ENCODE data around the gene FES.
"Not testable (repeated sequence)": the region's sequence is repeated elsewhere in the genome, so short reads cannot be mapped to it uniquely, and the experiment has no call there.

Gene FES

DNA sequence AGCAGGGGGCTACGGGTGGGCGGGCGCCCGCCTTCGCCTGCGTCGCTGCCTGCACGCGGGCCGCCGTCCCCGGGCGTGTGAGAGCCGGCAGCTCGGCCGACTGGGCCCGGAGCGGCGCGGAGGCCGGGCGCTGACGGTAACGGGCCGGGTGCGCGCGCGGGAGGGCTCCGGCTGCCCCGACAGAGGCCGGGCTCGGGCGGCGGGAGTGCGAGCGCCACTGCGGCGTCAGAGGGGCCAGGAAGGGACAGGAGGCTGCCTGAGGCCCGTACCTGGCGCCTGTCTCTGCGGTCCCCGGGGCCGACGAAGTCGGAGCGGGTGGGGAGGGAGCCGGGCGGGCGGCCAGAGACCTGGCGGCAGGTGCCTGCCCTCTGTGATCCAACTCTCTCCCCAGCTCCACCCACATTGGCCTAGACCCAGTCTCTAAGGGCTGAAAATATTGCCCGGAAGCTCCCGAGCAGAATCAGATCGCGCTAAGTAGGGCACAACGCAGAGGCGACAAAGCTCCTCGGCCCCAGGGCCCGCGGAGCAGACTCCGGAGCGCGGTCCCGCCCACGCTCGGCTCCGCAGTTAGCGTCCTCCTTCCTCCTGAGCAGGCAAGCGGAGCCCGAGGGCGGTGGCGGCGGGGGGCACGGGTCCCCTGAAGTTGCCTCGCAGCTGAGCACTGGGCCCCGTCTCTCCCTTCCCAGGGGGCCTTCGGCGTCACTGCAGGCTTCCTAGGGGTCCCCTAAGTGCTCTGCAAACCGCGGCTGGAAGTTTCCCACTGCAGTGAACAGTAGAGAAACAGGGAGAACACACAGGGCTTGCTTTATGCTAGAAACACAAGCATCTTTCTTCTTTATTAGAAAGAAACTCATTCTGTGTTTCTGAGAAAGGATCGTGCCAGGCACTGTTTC lies 18.8 kb downstream of the FES start, which contains the start of gene MAN2A2:
TSS of gene MAN2A2 (plus strand) at position 463 of the 893 bp plus-strand sequence. CDS start 906 bp downstream, outside the sequence.
- H3K9ac ChIP-seq (ENCODE audit: low read depth, low read length) = peak within 1 kb of the TSS; percentile 81
- no peaks in the 10 kb centered on the region for H3K4me1 ChIP-seq (ENCODE audit: insufficient read depth, low read length)
- H3K9me3 ChIP-seq (ENCODE audit: control insufficient read depth, insufficient read depth, low read length) = no peaks in the 10 kb centered on the region
- H3K36me3 ChIP-seq (ENCODE audit: insufficient read depth, low read length) = no peaks in the 10 kb centered on the region; the same call in 1 of the 2 replicates

DNA sequence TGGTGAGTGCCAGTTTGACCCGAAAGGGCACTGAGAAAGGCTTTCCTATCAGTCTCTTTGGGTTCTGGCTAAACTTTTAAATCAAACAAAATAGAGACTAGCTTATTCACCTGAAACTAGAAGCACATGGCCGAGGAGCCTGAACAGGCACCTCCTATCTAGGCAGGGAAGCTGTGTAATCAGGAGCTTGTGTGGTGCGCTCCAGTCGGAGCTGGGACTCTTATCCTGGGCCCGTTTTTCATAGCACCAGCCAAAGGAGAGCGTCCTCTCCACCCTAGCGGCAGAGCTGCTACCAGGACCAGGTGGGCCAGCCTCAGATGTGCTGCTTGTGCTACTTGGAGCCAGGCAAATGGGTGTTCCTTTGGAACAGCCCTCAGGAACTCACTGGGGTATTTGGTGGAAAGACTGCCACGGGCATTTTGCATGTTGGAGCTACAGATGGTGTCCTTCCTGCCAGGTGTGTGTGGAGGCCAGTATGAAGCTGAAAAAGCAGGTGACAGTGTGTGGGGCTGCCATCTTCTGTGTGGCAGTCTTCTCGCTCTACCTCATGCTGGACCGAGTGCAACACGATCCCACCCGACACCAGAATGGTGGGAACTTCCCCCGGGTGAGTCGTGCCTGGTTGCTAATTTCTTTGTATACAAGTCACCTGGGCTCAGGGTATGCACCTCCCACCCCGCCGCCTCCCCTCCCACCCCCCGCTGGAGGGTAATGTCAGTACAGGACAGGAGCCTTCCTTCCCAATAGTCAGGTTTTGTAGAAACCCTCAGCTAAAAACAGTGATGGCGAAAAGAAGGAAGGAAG lies 19.6 kb downstream of the FES start:
- H3K9ac ChIP-seq (ENCODE audit: low read depth, low read length) = peak overlapping the region; percentile 81
- no peaks in the 10 kb centered on the region for H3K9me3 ChIP-seq (ENCODE audit: control insufficient read depth, insufficient read depth, low read length)
- no peaks in the 10 kb centered on the region; the same call in 1 of the 2 replicates for H3K36me3 ChIP-seq (ENCODE audit: insufficient read depth, low read length)
- H3K4me1 ChIP-seq (ENCODE audit: insufficient read depth, low read length) = no peaks in the 10 kb centered on the region

DNA sequence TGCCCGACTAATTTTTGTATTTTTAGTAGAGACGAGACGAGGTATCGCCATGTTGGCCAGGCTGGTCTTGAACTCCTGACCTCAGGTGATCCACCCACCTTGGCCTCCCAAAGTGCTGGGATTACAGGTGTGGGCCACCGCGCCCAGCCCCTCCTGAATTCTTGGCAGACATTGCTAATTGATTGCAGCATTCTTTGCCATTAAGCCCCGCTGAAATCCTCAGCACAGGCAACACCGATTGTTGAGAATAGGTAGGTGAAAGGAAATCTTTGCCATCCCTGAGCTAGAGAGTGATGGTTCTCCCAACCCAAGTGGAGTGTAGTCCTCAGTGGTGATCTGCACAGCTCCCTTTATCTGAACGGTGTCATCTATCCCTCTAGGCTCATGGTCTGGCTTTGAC lies 20.4 kb downstream of the FES start:
- no peaks in the 10 kb centered on the region for H3K9me3 ChIP-seq (ENCODE audit: control insufficient read depth, insufficient read depth, low read length)
- H3K36me3 ChIP-seq (ENCODE audit: insufficient read depth, low read length) = no peaks in the 10 kb centered on the region; the same call in 1 of the 2 replicates
- H3K4me1 ChIP-seq (ENCODE audit: insufficient read depth, low read length) = no peaks in the 10 kb centered on the region
- no peak overlapping the region for H3K9ac ChIP-seq (ENCODE audit: low read depth, low read length)

DNA sequence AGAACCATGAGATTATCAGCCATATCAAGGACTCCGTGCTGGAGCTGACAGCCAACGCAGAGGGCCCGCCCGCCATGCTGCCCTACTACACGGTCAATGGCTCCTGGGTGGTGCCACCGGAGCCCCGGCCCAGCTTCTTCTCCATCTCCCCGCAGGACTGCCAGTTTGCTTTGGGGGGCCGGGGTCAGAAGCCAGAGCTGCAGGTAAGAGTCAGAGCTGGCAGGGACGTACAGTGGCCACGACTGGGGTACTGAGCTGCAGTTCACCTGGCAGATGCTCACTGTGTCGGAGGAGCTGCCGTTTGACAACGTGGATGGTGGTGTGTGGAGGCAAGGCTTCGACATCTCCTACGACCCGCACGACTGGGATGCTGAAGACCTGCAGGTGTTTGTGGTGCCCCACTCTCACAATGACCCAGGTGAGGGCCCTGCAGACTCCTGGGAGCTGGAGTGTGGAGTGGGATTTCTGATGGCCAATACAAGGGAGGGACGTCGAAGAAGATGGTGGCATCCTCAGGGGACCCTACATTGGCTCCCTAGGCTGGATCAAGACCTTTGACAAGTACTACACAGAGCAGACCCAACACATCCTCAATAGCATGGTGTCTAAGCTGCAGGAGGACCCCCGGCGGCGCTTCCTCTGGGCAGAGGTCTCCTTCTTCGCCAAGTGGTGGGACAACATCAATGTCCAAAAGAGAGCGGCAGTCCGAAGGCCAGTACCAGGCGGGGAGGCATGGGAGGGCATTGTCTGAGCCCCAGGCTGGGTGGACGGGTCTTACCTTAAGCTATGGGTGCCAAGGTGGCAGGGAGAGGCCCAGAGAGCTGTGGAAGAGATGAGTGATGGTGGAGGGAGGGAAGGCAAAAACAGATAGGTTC lies 21.2 kb downstream of the FES start:
- H3K9ac ChIP-seq (ENCODE audit: low read depth, low read length) = no peak overlapping the region
- H3K36me3 ChIP-seq (ENCODE audit: insufficient read depth, low read length) = no peaks in the 10 kb centered on the region; the same call in 1 of the 2 replicates
- H3K4me1 ChIP-seq (ENCODE audit: insufficient read depth, low read length) = no peaks in the 10 kb centered on the region
- no peaks in the 10 kb centered on the region for H3K9me3 ChIP-seq (ENCODE audit: control insufficient read depth, insufficient read depth, low read length)

DNA sequence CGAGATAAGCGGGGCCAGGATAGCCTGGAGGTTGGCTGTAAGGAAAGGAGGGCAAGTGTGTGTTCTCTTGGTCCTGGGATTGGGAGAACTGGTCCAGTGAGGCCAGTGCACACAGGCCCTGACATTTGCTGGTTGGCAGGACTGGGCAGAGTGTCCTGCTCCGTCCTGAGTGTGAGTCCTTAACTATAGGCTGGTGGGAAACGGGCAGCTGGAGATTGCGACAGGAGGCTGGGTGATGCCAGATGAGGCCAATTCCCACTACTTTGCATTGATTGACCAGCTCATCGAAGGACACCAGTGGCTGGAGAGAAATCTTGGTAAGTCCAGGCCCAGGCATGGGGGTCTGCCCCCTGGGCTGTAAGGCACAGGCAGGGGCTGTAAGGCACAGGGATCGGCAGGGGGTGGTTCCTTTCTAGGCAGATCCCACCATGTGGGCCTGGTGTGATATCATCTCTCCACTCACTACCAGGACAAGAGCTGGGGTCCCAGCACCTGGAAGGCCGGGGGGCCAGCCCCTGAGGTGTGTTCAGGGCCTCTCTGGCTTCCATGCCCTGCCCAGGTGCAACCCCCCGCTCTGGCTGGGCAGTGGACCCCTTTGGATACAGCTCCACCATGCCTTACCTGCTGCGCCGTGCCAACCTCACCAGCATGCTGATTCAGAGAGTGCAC lies 22.0 kb downstream of the FES start:
- H3K36me3 ChIP-seq (ENCODE audit: insufficient read depth, low read length) = no peaks in the 10 kb centered on the region; the same call in 1 of the 2 replicates
- H3K9me3 ChIP-seq (ENCODE audit: control insufficient read depth, insufficient read depth, low read length) = no peaks in the 10 kb centered on the region
- no peaks in the 10 kb centered on the region for H3K4me1 ChIP-seq (ENCODE audit: insufficient read depth, low read length)

DNA sequence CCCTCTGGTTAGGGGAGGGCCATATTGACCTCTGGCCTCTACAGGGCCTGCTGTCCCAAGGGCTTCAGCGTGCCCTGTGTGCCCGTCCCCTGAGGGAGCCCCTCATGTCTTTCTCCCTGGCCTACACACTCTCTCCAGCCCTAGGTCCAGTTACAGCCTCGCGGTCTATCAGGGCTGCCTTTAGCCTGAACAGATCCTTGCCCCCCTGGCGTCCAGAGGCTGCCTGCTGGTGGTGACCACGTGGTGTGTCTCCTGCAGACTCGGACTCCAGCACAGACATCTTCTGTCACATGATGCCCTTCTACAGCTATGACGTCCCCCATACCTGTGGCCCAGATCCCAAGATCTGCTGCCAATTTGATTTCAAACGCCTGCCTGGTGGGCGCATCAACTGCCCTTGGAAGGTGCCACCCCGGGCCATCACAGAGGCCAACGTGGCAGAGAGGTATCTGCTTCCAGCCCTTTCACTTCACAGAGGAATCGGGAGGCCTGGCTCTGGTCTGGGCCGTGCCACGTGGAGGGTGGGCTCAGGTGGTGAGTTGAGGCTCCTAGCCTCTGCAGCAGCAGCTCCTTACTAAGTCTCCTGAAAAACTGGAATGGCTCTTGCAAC lies 22.9 kb downstream of the FES start:
- H3K9ac ChIP-seq (ENCODE audit: low read depth, low read length) = no peak overlapping the region
- no peaks in the 10 kb centered on the region; the same call in 1 of the 2 replicates for H3K36me3 ChIP-seq (ENCODE audit: insufficient read depth, low read length)
- H3K4me1 ChIP-seq (ENCODE audit: insufficient read depth, low read length) = no peaks in the 10 kb centered on the region

More for the DNA sequence above, 22.0 kb downstream of the FES start:
- no peak overlapping the region for H3K9ac ChIP-seq (ENCODE audit: low read depth, low read length)

DNA sequence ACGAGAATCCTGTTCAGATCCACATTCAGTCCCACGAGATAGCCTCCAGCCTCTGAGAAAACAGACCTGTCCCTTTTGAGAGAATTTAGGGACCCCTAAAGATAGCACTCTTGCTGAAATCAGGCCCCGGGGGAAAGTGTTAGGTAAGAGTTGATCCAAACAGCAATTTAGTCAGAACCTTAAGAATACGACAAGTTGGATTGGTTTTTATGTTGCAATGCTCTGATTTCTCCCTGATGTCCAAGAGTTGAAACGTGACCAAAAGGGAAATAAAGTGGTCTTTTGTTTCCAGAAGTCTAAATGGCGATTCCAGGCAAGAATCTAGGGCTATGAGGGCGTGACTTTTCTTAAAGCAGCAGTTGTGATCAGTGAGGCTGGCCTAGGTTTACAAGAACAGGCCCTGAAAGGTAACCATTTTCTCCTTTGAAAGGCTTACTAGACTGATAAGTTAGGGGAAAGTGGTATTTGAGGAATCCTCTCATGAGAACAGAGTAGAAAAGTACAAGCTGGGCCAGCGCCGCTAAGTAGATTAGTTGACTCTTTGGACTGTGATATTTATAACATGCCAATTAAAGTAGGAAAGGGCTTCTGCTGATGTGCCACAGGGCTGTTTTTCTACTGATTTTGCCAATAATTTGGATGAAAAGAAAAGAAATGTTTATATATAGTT lies 23.7 kb downstream of the FES start:
- Histone ChIP-seq H3K9ac (ENCODE audit: low read depth, low read length) (no peak overlapping the region), H3K36me3 (ENCODE audit: insufficient read depth, low read length) (no peaks in the 10 kb centered on the region; the same call in 1 of the 2 replicates), H3K4me1 (ENCODE audit: insufficient read depth, low read length) (no peaks in the 10 kb centered on the region), H3K9me3 (ENCODE audit: control insufficient read depth, insufficient read depth, low read length) (no peaks in the 10 kb centered on the region)

More for the DNA sequence above, 22.9 kb downstream of the FES start:
- no peaks in the 10 kb centered on the region for H3K9me3 ChIP-seq (ENCODE audit: control insufficient read depth, insufficient read depth, low read length)

DNA sequence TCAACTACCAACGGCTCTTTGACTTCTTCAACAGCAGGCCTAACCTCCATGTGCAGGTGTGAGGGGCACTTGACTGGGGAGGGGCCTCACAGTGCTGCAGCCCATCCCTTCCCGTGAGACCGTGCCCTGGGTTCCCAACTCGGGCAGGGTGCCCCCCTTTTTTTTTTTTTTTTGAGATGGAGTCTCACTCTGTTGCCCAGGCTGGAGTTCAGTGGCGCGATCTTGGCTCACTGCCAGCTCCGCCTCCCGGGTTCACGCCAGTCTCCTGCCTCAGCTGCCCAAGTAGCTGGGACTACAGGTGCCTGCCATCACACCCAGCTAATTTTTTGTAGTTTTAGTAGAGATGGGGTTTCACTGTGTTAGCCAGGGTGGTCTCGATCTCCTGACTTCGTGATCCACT lies 25.1 kb downstream of the FES start:
- H3K9ac ChIP-seq (ENCODE audit: low read depth, low read length) = not testable (repeated sequence)

DNA sequence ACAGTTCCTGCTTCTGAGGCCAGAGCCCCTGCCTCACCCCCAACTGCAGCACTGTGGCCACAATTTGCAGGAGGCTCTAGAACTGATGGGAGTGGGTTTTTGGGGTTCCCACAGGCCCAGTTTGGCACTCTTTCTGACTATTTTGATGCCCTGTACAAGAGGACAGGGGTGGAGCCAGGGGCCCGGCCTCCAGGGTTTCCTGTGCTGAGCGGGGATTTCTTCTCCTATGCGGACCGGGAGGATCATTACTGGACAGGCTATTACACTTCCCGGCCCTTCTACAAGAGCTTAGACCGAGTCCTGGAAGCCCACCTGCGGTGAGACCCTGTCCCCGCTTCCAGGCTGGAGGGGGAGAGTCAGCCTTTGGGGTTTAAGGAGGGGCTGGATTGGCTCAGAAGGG lies 25.7 kb downstream of the FES start:
- Histone ChIP-seq H3K36me3 (ENCODE audit: insufficient read depth, low read length) (no peaks in the 10 kb centered on the region; the same call in 1 of the 2 replicates), H3K9ac (ENCODE audit: low read depth, low read length) (no peak overlapping the region), H3K9me3 (ENCODE audit: control insufficient read depth, insufficient read depth, low read length) (no peaks in the 10 kb centered on the region), H3K4me1 (ENCODE audit: insufficient read depth, low read length) (no peaks in the 10 kb centered on the region)

More for the DNA sequence above, 25.1 kb downstream of the FES start:
- H3K9me3 ChIP-seq (ENCODE audit: control insufficient read depth, insufficient read depth, low read length); H3K4me1 ChIP-seq (ENCODE audit: insufficient read depth, low read length); H3K36me3 ChIP-seq (ENCODE audit: insufficient read depth, low read length): not testable (repeated sequence)

DNA sequence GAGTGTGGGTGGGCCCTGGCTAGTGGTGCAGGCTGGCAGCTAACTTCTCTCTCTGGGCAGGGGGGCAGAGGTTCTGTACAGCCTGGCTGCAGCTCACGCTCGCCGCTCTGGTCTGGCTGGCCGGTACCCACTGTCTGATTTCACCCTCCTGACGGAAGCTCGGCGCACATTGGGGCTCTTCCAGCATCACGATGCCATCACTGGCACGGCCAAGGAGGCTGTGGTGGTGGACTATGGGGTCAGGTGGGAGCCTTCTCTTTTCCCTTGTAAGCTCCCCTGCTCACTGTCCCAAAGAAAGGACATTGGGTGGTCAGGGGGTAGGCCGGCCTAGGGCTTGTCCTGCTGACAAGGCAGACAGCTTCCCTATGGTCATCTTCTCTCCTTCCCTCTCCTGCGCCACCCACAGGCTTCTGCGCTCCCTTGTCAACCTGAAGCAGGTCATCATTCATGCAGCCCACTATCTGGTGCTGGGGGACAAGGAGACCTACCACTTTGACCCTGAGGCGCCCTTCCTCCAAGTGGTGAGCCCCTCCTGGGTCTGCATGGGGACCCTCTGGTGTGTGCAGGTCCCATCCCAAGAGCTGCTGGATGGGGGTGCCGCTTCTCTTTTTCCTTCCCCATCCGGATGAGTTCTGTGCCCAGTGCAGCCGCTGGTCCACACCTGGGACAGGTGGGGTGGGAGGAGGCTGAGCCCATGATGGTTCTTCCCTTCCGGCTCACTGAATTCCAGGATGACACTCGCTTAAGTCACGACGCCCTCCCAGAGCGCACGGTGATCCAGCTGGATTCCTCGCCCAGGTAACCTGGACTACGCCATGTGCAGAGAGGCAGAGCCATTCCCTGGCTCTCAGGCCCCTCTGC lies 26.4 kb downstream of the FES start:
- Histone ChIP-seq H3K36me3 (ENCODE audit: insufficient read depth, low read length) (no peaks in the 10 kb centered on the region; the same call in 1 of the 2 replicates), H3K9ac (ENCODE audit: low read depth, low read length) (no peak overlapping the region), H3K4me1 (ENCODE audit: insufficient read depth, low read length) (peaks cover 4% of the 10 kb centered on the region; the same call in 1 of the 2 replicates), H3K9me3 (ENCODE audit: control insufficient read depth, insufficient read depth, low read length) (no peaks in the 10 kb centered on the region)

DNA sequence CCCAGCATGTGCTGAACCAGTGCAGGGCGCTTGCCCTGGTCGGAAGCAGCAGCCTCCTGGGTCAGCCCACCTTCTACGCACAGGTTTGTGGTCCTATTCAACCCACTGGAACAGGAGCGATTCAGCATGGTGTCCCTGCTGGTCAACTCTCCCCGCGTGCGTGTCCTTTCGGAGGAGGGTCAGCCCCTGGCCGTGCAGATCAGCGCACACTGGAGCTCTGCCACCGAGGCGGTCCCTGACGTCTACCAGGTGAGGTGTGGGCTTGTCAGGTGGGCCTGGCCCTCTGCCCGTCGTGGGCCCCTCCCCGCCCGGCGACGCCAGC lies 27.0 kb downstream of the FES start:
- no peaks in the 10 kb centered on the region for H3K9me3 ChIP-seq (ENCODE audit: control insufficient read depth, insufficient read depth, low read length)
- H3K4me1 ChIP-seq (ENCODE audit: insufficient read depth, low read length) = peaks cover 9% of the 10 kb centered on the region; the same call in 1 of the 2 replicates
- no peaks in the 10 kb centered on the region; the same call in 1 of the 2 replicates for H3K36me3 ChIP-seq (ENCODE audit: insufficient read depth, low read length)
- no peak overlapping the region for H3K9ac ChIP-seq (ENCODE audit: low read depth, low read length)

Data from ES-I3 (cell line).